CD4-positive, alpha-beta memory T cell (primary cell): ENCODE results near the gene CEACAM19. TPM values are rescaled to one million over a fixed set of nuclear protein-coding genes. Genes with fewer than 3 reads are reported as not detected.

Source experiments
- CTCF ChIA-PET: fragments of 350-600 bp; sonication (Branson Sonifier 250); formaldehyde crosslinking; loops from one replicate; lab custom pipeline; 2021; ENCODE audit warnings: inconsistent platforms; ENCODE audit not compliant: partially characterized antibody; lab: Charles Lee
- POLR2A ChIA-PET: fragments of 350-600 bp; sonication (Branson Sonifier 250); formaldehyde crosslinking; loops from one replicate; lab custom pipeline; 2021; ENCODE audit not compliant: partially characterized antibody; lab: Charles Lee
- DNase-seq, 5 donors: peaks; one replicate each; pipeline versions ENCODE4 v3.0.0 to v3.0.0-alpha.2; 2020 to 2022; ENCODE audit warnings: mixed read lengths in 1 of 5
- H3K27ac ChIP-seq: one replicate; pipeline ENCODE4 v1.7.0; 2013; ENCODE audit warnings: low read depth, low read length
- H3K27me3 ChIP-seq: 2 replicates; pipeline ENCODE4 v1.7.0; 2013; ENCODE audit warnings: mild to moderate bottlenecking, low read length, moderate library complexity; ENCODE audit not compliant: insufficient read depth
- H3K36me3 ChIP-seq: 2 replicates; pipeline ENCODE4 v1.7.0; 2013; ENCODE audit warnings: mild to moderate bottlenecking, low read length, moderate library complexity; ENCODE audit not compliant: insufficient read depth
- H3K4me1 ChIP-seq: 2 replicates; pipeline ENCODE4 v1.7.0; 2013; ENCODE audit warnings: mild to moderate bottlenecking, low read length, moderate library complexity; ENCODE audit not compliant: insufficient read depth
- H3K4me3 ChIP-seq, 2 donors: one replicate each; pipeline ENCODE4 v1.7.0; 2013; ENCODE audit warnings: low read length in 2 of 2, mild to moderate bottlenecking in 1 of 2
- H3K9me3 ChIP-seq, 2 donors: one replicate each; pipeline ENCODE4 v1.7.0; 2013; ENCODE audit warnings: low read length in 2 of 2, control low read depth in 1 of 2; ENCODE audit not compliant: control insufficient read depth in 1 of 2
- H3K27ac Mint-ChIP-seq, 7 donors: one replicate each; pipeline ENCODE4 v1.8.0; 2020 to 2021; ENCODE audit warnings: mixed read lengths in 7 of 7, mild to moderate bottlenecking in 6 of 7, inconsistent platforms in 3 of 7, moderate library complexity in 3 of 7
- H3K27me3 Mint-ChIP-seq, 2 donors: one replicate each; pipeline ENCODE4 v1.8.0; 2020 to 2021; ENCODE audit warnings: mixed read lengths in 2 of 2
- H3K36me3 Mint-ChIP-seq, 2 donors: one replicate each; pipeline ENCODE4 v1.8.0; 2020 to 2021; ENCODE audit warnings: mixed read lengths in 2 of 2, inconsistent platforms in 1 of 2, mild to moderate bottlenecking in 1 of 2
- H3K4me1 Mint-ChIP-seq, 4 donors: one replicate each; pipeline ENCODE4 v1.8.0; 2020 to 2021; ENCODE audit warnings: mixed read lengths in 4 of 4, mild to moderate bottlenecking in 1 of 4
- H3K4me3 Mint-ChIP-seq, 8 donors: one replicate each; pipeline ENCODE4 v1.8.0; 2020 to 2021; ENCODE audit warnings: mixed read lengths in 8 of 8, mild to moderate bottlenecking in 7 of 8, moderate library complexity in 6 of 8, inconsistent platforms in 3 of 8
- H3K9me3 Mint-ChIP-seq, 8 donors: one replicate each; pipeline ENCODE4 v1.8.0; 2020 to 2021; ENCODE audit warnings: mixed read lengths in 8 of 8, mild to moderate bottlenecking in 5 of 8, inconsistent platforms in 3 of 8, moderate library complexity in 1 of 8
- intact Hi-C: fragments of 100-400 bp; cut with micrococcal nuclease; formaldehyde crosslinking; loops from one replicate; pipeline ENCODE4 v1.15.1; 2023
- polyA plus RNA-seq, 2 donors: library from polyadenylated mRNA; unstranded; fragments of 300-500 nt; fragmentation: Illumina TruSeq; gene quantifications; one replicate each; pipeline ENCODE4 v1.2.3, GENCODE V29; 2021
- total RNA-seq, 2 experiments: library from RNA; stranded (reverse); gene quantifications; one replicate each; pipeline ENCODE4 v1.2.3, GENCODE V29; 2021

The CEACAM19 gene
- total and polyA plus RNA-seq, 4 experiments from 2014 or later, result 1.3 to 1.4 TPM; not detected in 2

- CTCF ChIA-PET, result no interaction called here
- Histone ChIP-seq H3K36me3 (no peaks in the 10 kb centered on the region), H3K27me3 (no peaks in the 10 kb centered on the region), H3K4me3 (no peak overlapping the region), H3K9me3 (no peaks in the 10 kb centered on the region), H3K4me1 (peaks cover 6% of the 10 kb centered on the region), H3K27ac (no peak overlapping the region)
- DNase-seq, result no peak
- intact Hi-C loops, result no loop called here
- H3K27me3 Mint-ChIP-seq, result peaks cover 9 to 12% of the 10 kb centered on the region in 2 donors
- H3K9me3 Mint-ChIP-seq, result no peaks in the 10 kb centered on the region
- H3K36me3 Mint-ChIP-seq, result no peaks in the 10 kb centered on the region
- H3K4me3 Mint-ChIP-seq, result no peak overlapping the region
- H3K27ac Mint-ChIP-seq, result no peak overlapping the region
- H3K4me1 Mint-ChIP-seq, result peaks cover 0 to 10% (median 1%) of the 10 kb centered on the region in 4 donors
- POLR2A ChIA-PET, result no interaction called here
Measured at GRCh38 chr19:44640518-44640917, 30.8 kb upstream of the CEACAM19 start.

- H3K27ac Mint-ChIP-seq, result no peak overlapping the region
- Histone ChIP-seq H3K36me3 (no peaks in the 10 kb centered on the region), H3K4me3 (no peak overlapping the region), H3K27me3 (no peaks in the 10 kb centered on the region), H3K9me3 (no peaks in the 10 kb centered on the region), H3K27ac (no peak overlapping the region), H3K4me1 (peaks cover 6% of the 10 kb centered on the region)
- DNase-seq, result no peak
- peaks cover 0 to 10% (median 1%) of the 10 kb centered on the region in 4 donors for H3K4me1 Mint-ChIP-seq
- H3K36me3 Mint-ChIP-seq, result no peaks in the 10 kb centered on the region
- CTCF ChIA-PET, result no interaction called here
- intact Hi-C loops, result no loop called here
- no peak overlapping the region for H3K4me3 Mint-ChIP-seq
- peaks cover 11 to 12% of the 10 kb centered on the region in 2 donors for H3K27me3 Mint-ChIP-seq
- no peaks in the 10 kb centered on the region for H3K9me3 Mint-ChIP-seq
- POLR2A ChIA-PET, result no interaction called here
Measured at GRCh38 chr19:44641501-44642265, 29.6 kb upstream of the CEACAM19 start.

DNA sequence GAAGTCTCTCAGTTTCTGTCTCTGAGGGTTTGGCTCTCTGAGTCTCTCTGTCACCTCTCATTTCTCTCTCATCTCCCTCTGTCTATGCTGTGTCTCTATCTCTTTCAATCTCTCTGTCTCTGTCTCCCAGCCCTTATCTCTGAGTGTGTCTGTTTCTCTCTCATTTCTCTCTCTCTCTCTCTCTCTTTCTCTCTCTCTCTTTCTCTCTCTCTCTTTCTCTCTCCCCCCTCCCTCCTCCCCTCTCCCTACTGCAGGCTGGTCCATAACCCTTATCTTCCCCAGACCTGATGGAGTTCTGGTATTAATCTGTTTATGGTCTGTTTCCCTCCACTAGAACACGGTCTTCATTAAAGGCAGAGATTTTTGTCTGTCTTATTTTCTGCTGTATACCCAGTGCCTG lies 28.9 kb upstream of the CEACAM19 start:
- CTCF ChIA-PET, result no interaction called here
- intact Hi-C loops, result no loop called here
- no peaks in the 10 kb centered on the region for H3K27me3 ChIP-seq
- Mint-ChIP-seq H3K27me3 (peaks cover 11 to 14% of the 10 kb centered on the region in 2 donors), H3K4me1 (peaks cover 0 to 10% (median 1%) of the 10 kb centered on the region in 4 donors), H3K9me3 (no peaks in the 10 kb centered on the region), H3K27ac (peak overlapping the region in 1 of 7 donors; percentile 51), H3K4me3 (no peak overlapping the region), H3K36me3 (no peaks in the 10 kb centered on the region)
- POLR2A ChIA-PET, result no interaction called here
- no peak overlapping the region for H3K27ac ChIP-seq
- H3K9me3 ChIP-seq, result no peaks in the 10 kb centered on the region
- peaks cover 6% of the 10 kb centered on the region for H3K4me1 ChIP-seq
- no peaks in the 10 kb centered on the region for H3K36me3 ChIP-seq
- DNase-seq, result no peak
- H3K4me3 ChIP-seq, result no peak overlapping the region

DNA sequence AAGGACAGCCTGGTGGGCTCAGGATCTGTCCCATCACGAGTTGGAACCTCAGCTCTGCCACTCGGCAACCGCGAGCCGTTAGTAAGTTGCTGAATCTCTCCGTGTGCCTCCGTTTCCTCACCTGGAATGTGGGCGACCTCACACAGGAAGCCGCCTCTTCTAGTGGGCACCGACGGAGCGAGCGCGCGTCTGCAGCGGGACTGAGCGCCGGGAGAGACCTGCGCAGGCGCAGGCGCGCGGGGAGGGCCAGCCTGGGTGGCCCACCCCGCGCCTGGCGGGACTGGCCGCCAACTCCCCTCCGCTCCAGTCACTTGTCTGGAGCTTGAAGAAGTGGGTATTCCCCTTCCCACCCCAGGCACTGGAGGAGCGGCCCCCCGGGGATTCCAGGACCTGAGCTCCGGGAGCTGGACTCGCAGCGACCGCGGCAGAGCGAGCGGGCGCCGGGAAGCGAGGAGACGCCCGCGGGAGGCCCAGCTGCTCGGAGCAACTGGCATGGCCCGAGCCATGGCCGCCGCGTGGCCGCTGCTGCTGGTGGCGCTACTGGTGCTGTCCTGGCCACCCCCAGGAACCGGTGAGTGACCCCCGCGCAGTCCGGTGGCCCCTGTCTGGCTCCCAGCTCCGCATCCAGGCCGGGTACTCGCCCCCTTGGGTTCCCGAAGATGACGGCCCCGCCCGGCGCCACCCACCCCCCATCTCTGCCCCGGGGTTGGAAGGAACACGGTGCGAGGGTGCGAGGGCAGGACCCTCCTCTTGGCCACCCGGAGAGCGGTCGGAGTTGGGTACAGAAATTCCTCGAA lies 27.5 kb upstream of the CEACAM19 start, which contains the start of gene PVR:
Gene PVR (plus strand): TSS at position 306 of the 797 bp plus-strand sequence. CDS start 187 bp downstream, at position 493.
- Mint-ChIP-seq H3K9me3 (no peaks in the 10 kb centered on the region), H3K27ac (no peak within 1 kb of the TSS), H3K36me3 (no peaks in the 10 kb centered on the region), H3K4me3 (peak within 1 kb of the TSS; percentile 50 to 81 (median 62)), H3K4me1 (peaks cover 0 to 10% (median 1%) of the 10 kb centered on the region in 4 donors), H3K27me3 (peaks cover 11% of the 10 kb centered on the region in 2 donors)
- ChIA-PET CTCF (interaction anchor here (1.1 to 1.6 kb wide), 2 partner anchors 11 to 73 kb away, joined by 3 to 5 read pairs; no protein-coding TSS in a partner anchor), POLR2A (no interaction called here)
- no peaks in the 10 kb centered on the region for H3K9me3 ChIP-seq
- no peak for DNase-seq
- no peak within 1 kb of the TSS for H3K4me3 ChIP-seq
- intact Hi-C loops, result no loop called here
- peaks cover 6% of the 10 kb centered on the region for H3K4me1 ChIP-seq
- no peaks in the 10 kb centered on the region for H3K27me3 ChIP-seq
- H3K36me3 ChIP-seq, result no peaks in the 10 kb centered on the region
- H3K27ac ChIP-seq, result no peak within 1 kb of the TSS

DNA sequence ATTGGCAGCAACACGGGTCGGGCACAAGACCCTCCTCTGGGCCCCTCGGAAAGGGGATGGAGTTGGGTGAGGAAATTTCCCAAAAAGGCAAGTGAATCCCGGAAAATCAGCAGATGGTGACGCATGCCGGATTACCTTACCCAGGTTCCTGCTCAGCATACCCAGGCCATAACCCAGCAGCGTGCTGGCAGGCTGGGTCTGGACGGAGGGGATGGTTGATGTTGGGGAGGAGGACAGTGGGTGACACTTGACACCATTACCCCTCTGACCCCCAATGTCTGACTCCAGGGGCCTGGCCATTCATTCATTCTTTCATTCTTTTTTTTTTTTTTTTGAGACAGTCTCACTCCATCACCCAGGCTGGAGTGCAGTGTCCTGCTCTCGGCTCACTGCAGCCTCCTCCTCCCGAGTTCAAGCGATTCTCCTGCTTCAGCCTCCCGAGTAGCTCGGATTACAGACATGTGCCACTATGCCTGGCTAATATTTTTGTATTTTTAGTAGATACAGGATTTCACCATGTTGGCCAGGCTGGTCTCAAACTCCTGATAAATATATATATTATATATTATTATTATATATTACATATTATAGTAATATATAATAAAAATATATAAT lies 26.8 kb upstream of the CEACAM19 start:
- Mint-ChIP-seq H3K27ac (no peak overlapping the region), H3K4me1 (peaks cover 0 to 10% (median 1%) of the 10 kb centered on the region in 4 donors), H3K9me3 (no peaks in the 10 kb centered on the region), H3K27me3 (peaks cover 11% of the 10 kb centered on the region in 2 donors), H3K36me3 (no peaks in the 10 kb centered on the region), H3K4me3 (peak overlapping the region; percentile 31 to 81 (median 54))
- Histone ChIP-seq H3K9me3 (no peaks in the 10 kb centered on the region), H3K27me3 (no peaks in the 10 kb centered on the region), H3K36me3 (no peaks in the 10 kb centered on the region), H3K4me3 (no peak overlapping the region), H3K27ac (no peak overlapping the region), H3K4me1 (peaks cover 6% of the 10 kb centered on the region)
- intact Hi-C loops, result no loop called here
- POLR2A ChIA-PET, result no interaction called here
- DNase-seq, result no peak
- CTCF ChIA-PET, result interaction anchor here (0.7 to 1.6 kb wide), 3 partner anchors 9 to 30 kb away, joined by 3 to 5 read pairs (median 3); no protein-coding TSS in a partner anchor

GRCh38 chr19:44645407-44646048 lies 25.8 kb upstream of the CEACAM19 start:
- Histone ChIP-seq H3K9me3 (no peaks in the 10 kb centered on the region), H3K4me1 (peaks cover 6% of the 10 kb centered on the region), H3K36me3 (no peaks in the 10 kb centered on the region), H3K4me3 (no peak overlapping the region), H3K27me3 (no peaks in the 10 kb centered on the region), H3K27ac (no peak overlapping the region)
- peaks cover 0 to 1% (median 0%) of the 10 kb centered on the region in 8 donors for H3K9me3 Mint-ChIP-seq
- ChIA-PET POLR2A (no interaction called here), CTCF (no interaction called here)
- no peaks in the 10 kb centered on the region for H3K36me3 Mint-ChIP-seq
- intact Hi-C loops, result no loop called here
- no peak overlapping the region for H3K4me3 Mint-ChIP-seq
- H3K4me1 Mint-ChIP-seq, result peaks cover 0 to 10% (median 1%) of the 10 kb centered on the region in 4 donors
- H3K27ac Mint-ChIP-seq, result no peak overlapping the region
- DNase-seq, result no peak
- peaks cover 10 to 11% of the 10 kb centered on the region in 2 donors for H3K27me3 Mint-ChIP-seq
